GM18909 (cell line): Measurements from ENCODE around the gene LRRC8E.
"Not testable (repeated sequence)": the region's sequence is repeated elsewhere in the genome, so short reads cannot be mapped to it uniquely, and the experiment has no call there.

ENCODE experiments used
- ATAC-seq: cut with Tn5 transposase; IDR thresholded peaks from one replicate; pipeline ENCODE4 v1.9.1; 2021; ENCODE audit warnings: mild to moderate bottlenecking; ENCODE audit not compliant: unreplicated experiment, poor library complexity

The LRRC8E gene

GRCh38 chr19:7926727-7927604 lies 38.7 kb downstream of the LRRC8E start:
- ATAC-seq: no peak

- ATAC-seq: no peak
Measured at GRCh38 chr19:7927605-7928333, 39.5 kb downstream of the LRRC8E start.

GRCh38 chr19:7928334-7928706 lies 40.0 kb downstream of the LRRC8E start:
- ATAC-seq: no peak

GRCh38 chr19:7928741-7929701 lies 40.7 kb downstream of the LRRC8E start:
- ATAC-seq: no peak

- not testable (repeated sequence) for ATAC-seq
Measured at GRCh38 chr19:7930030-7930429, 41.7 kb downstream of the LRRC8E start.

- no peak for ATAC-seq
Measured at GRCh38 chr19:7930765-7931164, 42.5 kb downstream of the LRRC8E start.

GRCh38 chr19:7931221-7932061 lies 43.1 kb downstream of the LRRC8E start:
- ATAC-seq: no peak

GRCh38 chr19:7932276-7932929 lies 44.1 kb downstream of the LRRC8E start:
- ATAC-seq: no peak

GRCh38 chr19:7932930-7933300 lies 44.6 kb downstream of the LRRC8E start:
- ATAC-seq: no peak

GRCh38 chr19:7933411-7933810 lies 45.1 kb downstream of the LRRC8E start:
- ATAC-seq: no peak

GRCh38 chr19:7933828-7934725 lies 45.8 kb downstream of the LRRC8E start:
- no peak for ATAC-seq

GRCh38 chr19:7934766-7935165 lies 46.5 kb downstream of the LRRC8E start:
- ATAC-seq: no peak

GRCh38 chr19:7940841-7941240 lies 52.5 kb downstream of the LRRC8E start:
- no peak for ATAC-seq

GRCh38 chr19:7941895-7942596 lies 53.7 kb downstream of the LRRC8E start:
- no peak for ATAC-seq

- no peak for ATAC-seq
Measured at GRCh38 chr19:7942981-7943443, 54.7 kb downstream of the LRRC8E start.

GRCh38 chr19:7943444-7944176 lies 55.3 kb downstream of the LRRC8E start, which contains the start of gene TIMM44:
TSS of gene TIMM44 (minus strand) at chr19:7943666. CDS start at chr19:7943651, 15 bp downstream.
- ATAC-seq: peak; percentile 97
